Neural progenitor cell (in vitro differentiated cells): ENCODE data around the gene CEP63. TPM values are rescaled to one million over a fixed set of nuclear protein-coding genes. Genes with fewer than 3 reads are reported as not detected.
A peak's percentile ranks its signal among the peaks of the same experiment; 100 is the strongest.

Source experiments
- DNase-seq: peaks from one replicate; pipeline ENCODE4 v3.0.0-alpha.2; 2016; ENCODE audit warnings: low spot score
- H2AFZ ChIP-seq: fragments of 200-600 bp; sonication (generic); replicated peaks from 2 replicates; pipeline ENCODE4 v1.6.1; 2016; ENCODE audit warnings: antibody characterized with exemption
- H3F3A ChIP-seq: fragments of 200-600 bp; sonication (generic); 2 replicates; pipeline ENCODE4 v1.6.1; 2016; ENCODE audit warnings: antibody characterized with exemption, low read depth
- H3K27ac ChIP-seq: fragments of 200-600 bp; sonication (generic); 2 replicates; pipeline ENCODE4 v1.5.1; 2016; ENCODE audit warnings: mild to moderate bottlenecking
- H3K27me3 ChIP-seq: fragments of 200-600 bp; sonication (generic); 2 replicates; pipeline ENCODE4 v1.6.1; 2016; ENCODE audit warnings: mild to moderate bottlenecking, moderate library complexity
- H3K36me3 ChIP-seq: fragments of 200-600 bp; sonication (generic); 2 replicates; pipeline ENCODE4 v1.5.1; 2016
- H3K4me1 ChIP-seq: fragments of 200-600 bp; sonication (generic); 2 replicates; pipeline ENCODE4 v1.6.1; 2016; ENCODE audit warnings: mixed run types
- H3K4me2 ChIP-seq: fragments of 200-600 bp; sonication (generic); 2 replicates; pipeline ENCODE4 v1.6.1; 2016
- H3K4me3 ChIP-seq: fragments of 200-600 bp; sonication (generic); 2 replicates; pipeline ENCODE4 v1.5.1; 2016
- H3K79me2 ChIP-seq: fragments of 200-600 bp; sonication (generic); 2 replicates; pipeline ENCODE4 v1.6.1; 2016; ENCODE audit warnings: low read depth
- H3K9ac ChIP-seq: fragments of 200-600 bp; sonication (generic); 2 replicates; pipeline ENCODE4 v1.6.1; 2016
- H3K9me3 ChIP-seq: fragments of 200-600 bp; sonication (generic); 2 replicates; pipeline ENCODE4 v1.5.1; 2016; ENCODE audit warnings: low read depth
- H4K20me1 ChIP-seq: fragments of 200-600 bp; sonication (generic); 2 replicates; pipeline ENCODE4 v1.6.1; 2016; ENCODE audit warnings: low read depth
- H3K27ac Mint-ChIP-seq: 3 replicates; pipeline ENCODE4 v1.8.0; 2021; ENCODE audit warnings: mixed read lengths
- H3K27me3 Mint-ChIP-seq: 2 replicates; pipeline ENCODE4 v1.8.0; 2022; ENCODE audit warnings: low read depth, mild to moderate bottlenecking, inconsistent platforms, moderate library complexity, mixed read lengths; ENCODE audit not compliant: insufficient read depth
- H3K36me3 Mint-ChIP-seq: 3 replicates; pipeline ENCODE4 v1.8.0; 2021; ENCODE audit warnings: mixed read lengths
- H3K4me1 Mint-ChIP-seq: 3 replicates; pipeline ENCODE4 v1.8.0; 2021; ENCODE audit warnings: mixed read lengths
- H3K4me3 Mint-ChIP-seq: 3 replicates; pipeline ENCODE4 v1.8.0; 2021; ENCODE audit warnings: mild to moderate bottlenecking, moderate library complexity, mixed read lengths
- H3K9me3 Mint-ChIP-seq: 3 replicates; pipeline ENCODE4 v1.8.0; 2020; ENCODE audit warnings: mixed read lengths
- CTCF ChIP-seq: fragments of 200-600 bp; sonication (generic); IDR thresholded peaks from 2 replicates; pipeline ENCODE4 v1.5.1; 2017; ENCODE audit warnings: antibody characterized with exemption, mild to moderate bottlenecking
- EZH2 ChIP-seq: fragments of 200-600 bp; sonication (generic); IDR thresholded peaks from 2 replicates; pipeline ENCODE4 v1.6.1; 2017; ENCODE audit warnings: antibody characterized with exemption, mild to moderate bottlenecking, moderate library complexity
- EZH2phosphoT487 ChIP-seq: fragments of 200-600 bp; sonication (generic); IDR thresholded peaks from 2 replicates; pipeline ENCODE4 v1.6.1; 2017; ENCODE audit warnings: antibody characterized with exemption
- total RNA-seq: library from RNA; depleted of rRNA; stranded (reverse); fragments of >200 nt; gene quantifications from 2 replicates; pipeline ENCODE4 v1.2.3, GENCODE V29; 2015; ENCODE audit warnings: low replicate concordance

Gene CEP63
- total RNA-seq, 1 donor from 2014 or later: 36.2 TPM

DNA sequence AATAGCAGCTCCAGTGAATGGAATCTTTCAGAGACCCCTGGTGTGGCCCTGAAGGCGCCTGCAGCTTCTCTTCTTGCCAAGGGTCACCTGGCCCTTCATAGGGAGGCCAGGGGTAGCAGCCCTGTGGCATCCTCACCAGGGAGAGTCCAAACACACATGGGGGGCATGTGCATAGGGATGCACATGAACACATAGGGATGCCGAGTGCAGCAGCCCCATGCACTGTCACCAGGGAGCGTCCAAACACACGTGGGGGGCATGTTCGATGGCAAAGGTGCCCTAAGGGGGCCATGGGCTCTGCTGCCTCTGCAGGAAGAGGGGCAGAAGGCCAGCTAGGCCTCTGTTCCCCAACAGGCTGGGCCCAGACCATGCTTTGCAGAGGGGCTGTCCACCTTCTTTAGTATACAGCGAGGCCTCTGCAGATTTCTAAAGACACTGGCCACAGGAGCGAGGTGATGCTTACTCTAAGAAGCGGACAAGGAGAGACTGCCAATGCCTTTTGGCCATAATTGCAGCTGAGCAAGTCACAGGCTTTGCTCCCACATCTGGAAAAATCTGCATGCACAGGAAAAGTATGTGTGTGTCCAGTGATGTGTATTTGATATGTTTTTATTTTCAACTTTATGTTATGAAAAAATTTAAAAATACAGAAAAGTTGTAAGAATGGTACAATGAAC lies 21.0 kb upstream of the CEP63 start:
- Histone ChIP-seq H3K27ac (peak overlapping the region; percentile 92), H3F3A (peaks cover 24% of the 10 kb centered on the region), H3K79me2 (no peaks in the 10 kb centered on the region), H3K36me3 (no peaks in the 10 kb centered on the region), H4K20me1 (no peaks in the 10 kb centered on the region), H2AFZ (peak overlapping the region; percentile 74), H3K4me1 (peaks cover 30% of the 10 kb centered on the region), H3K27me3 (no peaks in the 10 kb centered on the region), H3K4me2 (peak overlapping the region; percentile 63), H3K4me3 (no peak overlapping the region), H3K9ac (no peak overlapping the region), H3K9me3 (no peaks in the 10 kb centered on the region)
- no peaks in the 10 kb centered on the region for H3K27me3 Mint-ChIP-seq
- H3K4me3 Mint-ChIP-seq: peak overlapping the region; percentile 65
- H3K4me1 Mint-ChIP-seq: peaks cover 39% of the 10 kb centered on the region
- peak; percentile 29 for DNase-seq
- TF ChIP-seq EZH2phosphoT487 (no peak), CTCF (peak; percentile 13), EZH2 (no peak)
- no peaks in the 10 kb centered on the region for H3K9me3 Mint-ChIP-seq
- H3K36me3 Mint-ChIP-seq: no peaks in the 10 kb centered on the region
- peak overlapping the region; percentile 96 for H3K27ac Mint-ChIP-seq

- Histone ChIP-seq H3K4me3 (no peak overlapping the region), H3K9me3 (no peaks in the 10 kb centered on the region), H3F3A (peaks cover 24% of the 10 kb centered on the region), H3K9ac (no peak overlapping the region), H3K4me2 (no peak overlapping the region), H3K36me3 (no peaks in the 10 kb centered on the region), H4K20me1 (no peaks in the 10 kb centered on the region), H3K27me3 (no peaks in the 10 kb centered on the region), H3K79me2 (no peaks in the 10 kb centered on the region), H3K27ac (no peak overlapping the region), H3K4me1 (peaks cover 30% of the 10 kb centered on the region), H2AFZ (no peak overlapping the region)
- Mint-ChIP-seq H3K4me1 (peaks cover 39% of the 10 kb centered on the region), H3K36me3 (no peaks in the 10 kb centered on the region), H3K4me3 (no peak overlapping the region), H3K9me3 (no peaks in the 10 kb centered on the region), H3K27me3 (no peaks in the 10 kb centered on the region), H3K27ac (no peak overlapping the region)
- DNase-seq: no peak
- no peak for TF ChIP-seq EZH2phosphoT487
- no peak for TF ChIP-seq CTCF
- no peak for TF ChIP-seq EZH2
Observed at GRCh38 chr3:134466331-134466730, 19.5 kb upstream of the CEP63 start.

DNA sequence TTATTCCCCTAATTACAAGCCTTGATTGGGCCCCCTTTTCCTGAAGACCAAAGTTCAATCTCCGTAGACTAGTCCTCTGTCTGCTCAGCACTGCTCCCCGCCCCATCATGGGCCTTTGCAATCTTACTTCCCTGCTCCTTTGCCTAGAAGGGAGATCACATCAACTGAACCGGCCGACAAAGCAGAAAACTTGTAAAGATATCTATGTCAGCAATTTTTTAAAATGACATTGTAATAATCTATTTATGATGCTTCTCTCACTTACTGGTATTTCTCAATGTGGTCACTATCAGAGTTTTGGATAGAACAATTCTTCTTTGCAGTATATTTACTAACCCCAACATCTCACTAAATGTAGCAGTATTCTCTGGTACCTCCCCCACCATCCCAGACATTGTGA lies 17.3 kb upstream of the CEP63 start:
- H3K27ac ChIP-seq: no peak overlapping the region
- no peaks in the 10 kb centered on the region for H3K9me3 ChIP-seq
- no peaks in the 10 kb centered on the region for H3K27me3 ChIP-seq
- no peaks in the 10 kb centered on the region for H3K79me2 ChIP-seq
- no peaks in the 10 kb centered on the region for H3K36me3 Mint-ChIP-seq
- no peak for DNase-seq
- no peak overlapping the region for H3K9ac ChIP-seq
- TF ChIP-seq CTCF (no peak), EZH2phosphoT487 (no peak), EZH2 (no peak)
- H3K4me3 ChIP-seq: no peak overlapping the region
- H3K9me3 Mint-ChIP-seq: no peaks in the 10 kb centered on the region
- no peak overlapping the region for H3K27ac Mint-ChIP-seq
- H3F3A ChIP-seq: peaks cover 14% of the 10 kb centered on the region
- no peaks in the 10 kb centered on the region for H3K27me3 Mint-ChIP-seq
- no peak overlapping the region for H3K4me2 ChIP-seq
- no peak overlapping the region for H3K4me3 Mint-ChIP-seq
- no peak overlapping the region for H2AFZ ChIP-seq
- no peaks in the 10 kb centered on the region for H3K36me3 ChIP-seq
- H4K20me1 ChIP-seq: no peaks in the 10 kb centered on the region
- peaks cover 13% of the 10 kb centered on the region for H3K4me1 ChIP-seq
- peaks cover 21% of the 10 kb centered on the region for H3K4me1 Mint-ChIP-seq
